ENCODE measurements around the gene SPRTN.

Gene SPRTN

DNA sequence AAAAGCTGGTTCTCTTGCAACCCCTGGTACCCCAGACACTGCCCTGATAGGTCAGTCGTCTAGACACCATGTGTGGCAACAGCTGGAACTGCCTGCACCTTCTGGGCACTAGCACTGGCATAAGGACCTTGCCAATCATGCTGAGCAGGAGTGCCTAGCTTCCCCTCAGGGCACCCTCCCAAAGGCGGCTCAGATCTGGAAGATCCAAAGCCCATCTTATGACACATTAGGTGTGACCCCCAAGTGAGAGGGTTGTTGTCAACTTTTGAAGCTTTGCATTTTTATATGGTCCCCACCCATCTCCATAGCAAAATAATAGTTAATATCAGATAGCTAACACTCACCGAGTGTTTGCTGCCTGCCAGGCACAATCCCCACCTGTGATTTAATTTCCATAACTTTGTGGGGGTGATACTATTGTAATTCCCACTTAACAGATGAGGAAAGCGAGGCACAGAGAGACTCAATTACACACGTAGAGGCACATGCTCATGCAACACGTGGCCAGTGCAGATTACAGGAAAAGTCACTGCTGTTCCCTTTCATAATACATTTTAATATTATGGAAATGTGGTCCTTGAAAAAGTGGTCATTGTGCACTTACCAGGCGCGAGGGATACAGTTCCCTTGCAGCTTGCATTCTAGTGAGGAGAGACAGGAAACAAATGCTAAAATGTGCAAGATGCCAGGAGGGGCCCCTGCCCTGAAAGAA is 26.2 kb upstream of the SPRTN start:
- ATAC-seq: no peak
- no peak for TF ChIP-seq ZFP3 (CRISPR knock-in tag; IDR thresholded peaks at IDR 0.05)
- TF ChIP-seq OSR1 (CRISPR knock-in tag; IDR thresholded peaks at IDR 0.05): no peak
- no peak for TF ChIP-seq CSDC2 (CRISPR knock-in tag; IDR thresholded peaks at IDR 0.05)
- no peak for TF ChIP-seq GLIS3 (CRISPR knock-in tag; IDR thresholded peaks at IDR 0.05)
- TF ChIP-seq TCF4 (CRISPR knock-in tag; IDR thresholded peaks at IDR 0.05; ENCODE audit: borderline replicate concordance): no peak
- TF ChIP-seq, protein P1, sequence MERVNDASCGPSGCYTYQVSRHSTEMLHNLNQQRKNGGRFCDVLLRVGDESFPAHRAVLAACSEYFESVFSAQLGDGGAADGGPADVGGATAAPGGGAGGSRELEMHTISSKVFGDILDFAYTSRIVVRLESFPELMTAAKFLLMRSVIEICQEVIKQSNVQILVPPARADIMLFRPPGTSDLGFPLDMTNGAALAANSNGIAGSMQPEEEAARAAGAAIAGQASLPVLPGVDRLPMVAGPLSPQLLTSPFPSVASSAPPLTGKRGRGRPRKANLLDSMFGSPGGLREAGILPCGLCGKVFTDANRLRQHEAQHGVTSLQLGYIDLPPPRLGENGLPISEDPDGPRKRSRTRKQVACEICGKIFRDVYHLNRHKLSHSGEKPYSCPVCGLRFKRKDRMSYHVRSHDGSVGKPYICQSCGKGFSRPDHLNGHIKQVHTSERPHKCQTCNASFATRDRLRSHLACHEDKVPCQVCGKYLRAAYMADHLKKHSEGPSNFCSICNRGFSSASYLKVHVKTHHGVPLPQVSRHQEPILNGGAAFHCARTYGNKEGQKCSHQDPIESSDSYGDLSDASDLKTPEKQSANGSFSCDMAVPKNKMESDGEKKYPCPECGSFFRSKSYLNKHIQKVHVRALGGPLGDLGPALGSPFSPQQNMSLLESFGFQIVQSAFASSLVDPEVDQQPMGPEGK (CRISPR knock-in tag; IDR thresholded peaks at IDR 0.05; ENCODE audit: borderline replicate concordance): no peak
- TF ChIP-seq ZFP30 (CRISPR knock-in tag; IDR thresholded peaks at IDR 0.05): no peak

DNA sequence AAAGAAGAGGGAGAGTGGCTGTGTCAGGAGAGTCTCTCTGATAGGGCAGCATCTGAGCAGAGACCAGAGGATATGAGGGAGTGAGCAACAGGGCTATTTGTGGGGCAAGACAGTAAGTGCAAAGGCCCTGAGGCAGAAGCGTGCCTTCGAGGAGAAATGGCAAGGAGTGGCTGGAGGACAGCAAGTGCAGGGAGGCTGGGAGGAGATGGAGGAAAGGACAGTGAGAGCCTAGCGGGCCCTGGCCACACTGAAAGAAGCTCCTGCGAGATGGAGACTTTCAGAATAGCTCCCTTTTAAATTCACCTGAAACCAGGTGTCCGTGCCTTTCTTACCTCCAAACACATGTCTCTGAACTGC is 25.7 kb upstream of the SPRTN start:
- no peak for TF ChIP-seq ZFP3 (CRISPR knock-in tag; IDR thresholded peaks at IDR 0.05)
- TF ChIP-seq, protein P1 (CRISPR knock-in tag; IDR thresholded peaks at IDR 0.05; ENCODE audit: borderline replicate concordance): no peak
- TF ChIP-seq, protein P2, sequence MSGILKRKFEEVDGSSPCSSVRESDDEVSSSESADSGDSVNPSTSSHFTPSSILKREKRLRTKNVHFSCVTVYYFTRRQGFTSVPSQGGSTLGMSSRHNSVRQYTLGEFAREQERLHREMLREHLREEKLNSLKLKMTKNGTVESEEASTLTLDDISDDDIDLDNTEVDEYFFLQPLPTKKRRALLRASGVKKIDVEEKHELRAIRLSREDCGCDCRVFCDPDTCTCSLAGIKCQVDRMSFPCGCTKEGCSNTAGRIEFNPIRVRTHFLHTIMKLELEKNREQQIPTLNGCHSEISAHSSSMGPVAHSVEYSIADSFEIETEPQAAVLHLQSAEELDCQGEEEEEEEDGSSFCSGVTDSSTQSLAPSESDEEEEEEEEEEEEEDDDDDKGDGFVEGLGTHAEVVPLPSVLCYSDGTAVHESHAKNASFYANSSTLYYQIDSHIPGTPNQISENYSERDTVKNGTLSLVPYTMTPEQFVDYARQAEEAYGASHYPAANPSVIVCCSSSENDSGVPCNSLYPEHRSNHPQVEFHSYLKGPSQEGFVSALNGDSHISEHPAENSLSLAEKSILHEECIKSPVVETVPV (CRISPR knock-in tag; IDR thresholded peaks at IDR 0.05): no peak
- no peak for ATAC-seq

DNA sequence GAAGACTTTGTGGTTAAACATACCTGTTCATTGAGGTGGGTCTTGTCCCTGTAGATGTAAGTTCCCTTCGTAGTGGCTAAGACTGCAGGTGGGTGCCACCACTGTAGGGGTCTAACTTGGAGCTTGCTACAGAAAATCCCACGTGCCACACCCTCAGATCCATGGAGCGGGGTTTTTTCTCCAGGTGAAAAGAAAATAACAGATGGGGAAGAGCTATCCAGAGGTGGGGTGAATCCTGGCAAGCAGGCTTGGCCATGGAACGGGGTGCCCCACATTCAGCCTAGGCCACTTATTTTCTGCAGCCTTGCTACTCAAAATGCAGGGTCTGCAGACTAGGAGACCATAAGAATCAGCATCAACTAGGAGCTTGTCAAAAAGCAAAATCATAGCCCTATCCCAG is 24.4 kb upstream of the SPRTN start:
- TF ChIP-seq, protein P3, sequence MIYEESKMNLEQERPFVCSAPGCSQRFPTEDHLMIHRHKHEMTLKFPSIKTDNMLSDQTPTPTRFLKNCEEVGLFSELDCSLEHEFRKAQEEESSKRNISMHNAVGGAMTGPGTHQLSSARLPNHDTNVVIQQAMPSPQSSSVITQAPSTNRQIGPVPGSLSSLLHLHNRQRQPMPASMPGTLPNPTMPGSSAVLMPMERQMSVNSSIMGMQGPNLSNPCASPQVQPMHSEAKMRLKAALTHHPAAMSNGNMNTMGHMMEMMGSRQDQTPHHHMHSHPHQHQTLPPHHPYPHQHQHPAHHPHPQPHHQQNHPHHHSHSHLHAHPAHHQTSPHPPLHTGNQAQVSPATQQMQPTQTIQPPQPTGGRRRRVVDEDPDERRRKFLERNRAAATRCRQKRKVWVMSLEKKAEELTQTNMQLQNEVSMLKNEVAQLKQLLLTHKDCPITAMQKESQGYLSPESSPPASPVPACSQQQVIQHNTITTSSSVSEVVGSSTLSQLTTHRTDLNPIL (CRISPR knock-in tag; IDR thresholded peaks at IDR 0.05; ENCODE audit: low read depth): no peak
- TF ChIP-seq OSR1 (CRISPR knock-in tag; IDR thresholded peaks at IDR 0.05): no peak
- TF ChIP-seq ISL1 (CRISPR knock-in tag; IDR thresholded peaks at IDR 0.05): no peak
- TF ChIP-seq ZC3H10 (CRISPR knock-in tag; IDR thresholded peaks at IDR 0.05): no peak
- no peak for TF ChIP-seq SNAI2 (CRISPR knock-in tag; IDR thresholded peaks at IDR 0.05)
- TF ChIP-seq, protein P1 (CRISPR knock-in tag; IDR thresholded peaks at IDR 0.05; ENCODE audit: borderline replicate concordance): no peak
- TF ChIP-seq ZFP3 (CRISPR knock-in tag; IDR thresholded peaks at IDR 0.05): no peak
- TF ChIP-seq CSDC2 (CRISPR knock-in tag; IDR thresholded peaks at IDR 0.05): no peak
- no peak for TF ChIP-seq BACH2 (CRISPR knock-in tag; IDR thresholded peaks at IDR 0.05; ENCODE audit: borderline replicate concordance)
- TF ChIP-seq TCF4 (CRISPR knock-in tag; IDR thresholded peaks at IDR 0.05; ENCODE audit: borderline replicate concordance): no peak
- TF ChIP-seq, protein P4, sequence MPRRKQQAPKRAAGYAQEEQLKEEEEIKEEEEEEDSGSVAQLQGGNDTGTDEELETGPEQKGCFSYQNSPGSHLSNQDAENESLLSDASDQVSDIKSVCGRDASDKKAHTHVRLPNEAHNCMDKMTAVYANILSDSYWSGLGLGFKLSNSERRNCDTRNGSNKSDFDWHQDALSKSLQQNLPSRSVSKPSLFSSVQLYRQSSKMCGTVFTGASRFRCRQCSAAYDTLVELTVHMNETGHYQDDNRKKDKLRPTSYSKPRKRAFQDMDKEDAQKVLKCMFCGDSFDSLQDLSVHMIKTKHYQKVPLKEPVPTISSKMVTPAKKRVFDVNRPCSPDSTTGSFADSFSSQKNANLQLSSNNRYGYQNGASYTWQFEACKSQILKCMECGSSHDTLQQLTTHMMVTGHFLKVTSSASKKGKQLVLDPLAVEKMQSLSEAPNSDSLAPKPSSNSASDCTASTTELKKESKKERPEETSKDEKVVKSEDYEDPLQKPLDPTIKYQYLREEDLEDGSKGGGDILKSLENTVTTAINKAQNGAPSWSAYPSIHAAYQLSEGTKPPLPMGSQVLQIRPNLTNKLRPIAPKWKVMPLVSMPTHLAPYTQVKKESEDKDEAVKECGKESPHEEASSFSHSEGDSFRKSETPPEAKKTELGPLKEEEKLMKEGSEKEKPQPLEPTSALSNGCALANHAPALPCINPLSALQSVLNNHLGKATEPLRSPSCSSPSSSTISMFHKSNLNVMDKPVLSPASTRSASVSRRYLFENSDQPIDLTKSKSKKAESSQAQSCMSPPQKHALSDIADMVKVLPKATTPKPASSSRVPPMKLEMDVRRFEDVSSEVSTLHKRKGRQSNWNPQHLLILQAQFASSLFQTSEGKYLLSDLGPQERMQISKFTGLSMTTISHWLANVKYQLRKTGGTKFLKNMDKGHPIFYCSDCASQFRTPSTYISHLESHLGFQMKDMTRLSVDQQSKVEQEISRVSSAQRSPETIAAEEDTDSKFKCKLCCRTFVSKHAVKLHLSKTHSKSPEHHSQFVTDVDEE (CRISPR knock-in tag; IDR thresholded peaks at IDR 0.05): no peak
- no peak for TF ChIP-seq ZNF8 (CRISPR knock-in tag; IDR thresholded peaks at IDR 0.05)
- TF ChIP-seq ZFP30 (CRISPR knock-in tag; IDR thresholded peaks at IDR 0.05): no peak
- no peak for ATAC-seq
